Aorta (tissue), 5 donors: ENCODE results near the gene MEGF10. TPM values are rescaled to one million over a fixed set of nuclear protein-coding genes. Genes with fewer than 3 reads are reported as not detected.
A peak's percentile ranks its signal among the peaks of the same experiment; 100 is the strongest.
"Not testable (repeated sequence)": the region's sequence is repeated elsewhere in the genome, so short reads cannot be mapped to it uniquely, and the experiment has no call there.

ENCODE experiments used
- ATAC-seq: fragments of 200-7000 bp; cut with Tn5 transposase; one replicate; pipeline ENCODE4 v1.9.1; 2022; ENCODE audit warnings: moderate library complexity; ENCODE audit not compliant: low FRiP score
- DNase-seq, 2 donors: peaks; one replicate each; pipeline ENCODE4 v3.0.0-alpha.2; 2020
- H3K27ac ChIP-seq, 2 donors: one replicate each; pipeline ENCODE4 v1.5.1; 2013; ENCODE audit warnings: low read length in 2 of 2, mild to moderate bottlenecking in 2 of 2, moderate library complexity in 2 of 2, control low read depth in 1 of 2, inconsistent platforms in 1 of 2, low read depth in 1 of 2
- H3K27me3 ChIP-seq, 2 donors: one replicate each; pipeline ENCODE4 v1.6.1; 2013; ENCODE audit warnings: control low read depth in 1 of 2, low read length in 1 of 2, mild to moderate bottlenecking in 1 of 2, moderate library complexity in 1 of 2; ENCODE audit not compliant: insufficient read depth in 2 of 2, control insufficient read depth in 1 of 2
- H3K36me3 ChIP-seq, 2 donors: one replicate each; pipeline ENCODE4 v1.6.1; 2013; ENCODE audit warnings: control low read depth in 1 of 2, low read length in 1 of 2, mild to moderate bottlenecking in 1 of 2; ENCODE audit not compliant: insufficient read depth in 2 of 2, control insufficient read depth in 1 of 2
- H3K4me1 ChIP-seq, 2 donors: one replicate each; pipeline ENCODE4 v1.6.1; 2013; ENCODE audit warnings: low read length in 2 of 2, control low read depth in 1 of 2, mild to moderate bottlenecking in 1 of 2, moderate library complexity in 1 of 2; ENCODE audit not compliant: insufficient read depth in 2 of 2, control insufficient read depth in 1 of 2
- H3K4me3 ChIP-seq, 2 donors: one replicate each; pipeline ENCODE4 v1.5.1; 2013; ENCODE audit warnings: low read length in 2 of 2, control low read depth in 1 of 2, mild to moderate bottlenecking in 1 of 2
- H3K9me3 ChIP-seq: one replicate; pipeline ENCODE4 v1.6.1; 2013; ENCODE audit warnings: mild to moderate bottlenecking, low read length; ENCODE audit not compliant: control insufficient read depth
- WGBS, 2 donors: extraction: QIAGEN DNeasy Blood & Tissue Kit; methylation state at CpG; one replicate each; pipeline ENCODE4 v1.1.7; 2013; 5-methylcytosine and 5-hydroxymethylcytosine counted together
- intact Hi-C, 2 donors: fragments of 100-400 bp; cut with DNase I; formaldehyde crosslinking; loops; one replicate each; pipeline versions ENCODE4 v1.14.2 to v1.15.0; 2022
- long read RNA-seq, 2 donors: library from polyadenylated mRNA; unstranded; transcript quantifications; one replicate each; pipeline ENCODE4 v2.0.0, GENCODE V29; 2020 to 2021
- polyA plus RNA-seq, 2 donors: library from polyadenylated mRNA; stranded (reverse); fragments of 200-250 nt; gene quantifications; one replicate each; pipeline ENCODE4 v1.2.3, GENCODE V29; 2013
- total RNA-seq, 2 donors: library from RNA; stranded (reverse); fragmentation: NEBNext Ultra II Directional; extraction: Animal tissue kit (Norgen Biotek cat#: 25700); gene quantifications; one replicate each; pipeline ENCODE4 v1.2.1, GENCODE V29; 2021
- donor health status: healthy with polysubstance abuse.
- donor health status: Bipolar disorder and iron deficiency.
- donor health status: DM: no; HTN: no; CAD: no.
- donor health status: DM: no; HTN: no; CAD: no.
- donor health status: DM: yes; HTN: yes; CAD: no.

Gene MEGF10
- total RNA-seq (under 1 TPM; 0.52 to 0.72 TPM), polyA plus RNA-seq (under 1 TPM in 1 of 2 donors, not detected in 1; 0.05 TPM)
- long read RNA-seq, donor 1, result 0 reads
- long read RNA-seq, donor 2, result 0 reads

- 1 to 2% methylated on average over 61 of the region's 61 CpGs for WGBS, 2 donors
- peak; percentile 38 to 74 for DNase-seq
- no peaks in the 10 kb centered on the region for H3K9me3 ChIP-seq
- no peaks in the 10 kb centered on the region for H3K4me1 ChIP-seq
- no peaks in the 10 kb centered on the region for H3K36me3 ChIP-seq
- intact Hi-C loops, result no loop called here
- no peaks in the 10 kb centered on the region for H3K27me3 ChIP-seq
- H3K4me3 ChIP-seq, result no peak within 1 kb of the TSS
- ATAC-seq, result peak; percentile 33
- no peak within 1 kb of the TSS for H3K27ac ChIP-seq
Observed at GRCh38 chr5:127290019-127290945, at the start of gene MEGF10. Gene MEGF10, plus strand, starts transcription at chr5:127290796. Its CDS starts 40,513 bp downstream, at chr5:127331309.

GRCh38 chr5:127243011-127243410 is 47.6 kb upstream of the MEGF10 start:
- DNase-seq (no peak), ATAC-seq (no peak)
- Histone ChIP-seq H3K4me1 (no peaks in the 10 kb centered on the region), H3K36me3 (no peaks in the 10 kb centered on the region), H3K27me3 (peaks cover 0 to 1% of the 10 kb centered on the region in 2 donors), H3K9me3 (peaks cover 2% of the 10 kb centered on the region), H3K4me3 (no peak overlapping the region), H3K27ac (no peak overlapping the region)
- WGBS, 2 donors, result 2 to 3% methylated on average over 1 of the region's 1 CpG
- intact Hi-C loops, result no loop called here

- H3K9me3 ChIP-seq, result peaks cover 2% of the 10 kb centered on the region
- DNase-seq, result no peak
- no peak overlapping the region for H3K27ac ChIP-seq
- no peak overlapping the region for H3K4me3 ChIP-seq
- no peak for ATAC-seq
- no peaks in the 10 kb centered on the region for H3K4me1 ChIP-seq
- WGBS, 2 donors, result 93 to 95% methylated on average over 3 of the region's 3 CpGs
- no peaks in the 10 kb centered on the region for H3K27me3 ChIP-seq
- no peaks in the 10 kb centered on the region for H3K36me3 ChIP-seq
- intact Hi-C loops, result no loop called here
Observed at GRCh38 chr5:127254729-127255284, 35.8 kb upstream of the MEGF10 start.

- 69 to 74% methylated on average over 2 of the region's 2 CpGs for WGBS, 2 donors
- intact Hi-C loops, result no loop called here
Observed at GRCh38 chr5:127256886-127257597, 33.6 kb upstream of the MEGF10 start.

GRCh38 chr5:127260686-127261085 is 29.9 kb upstream of the MEGF10 start:
- ATAC-seq (no peak), DNase-seq (no peak)
- Histone ChIP-seq H3K36me3 (no peaks in the 10 kb centered on the region), H3K4me1 (no peaks in the 10 kb centered on the region), H3K4me3 (no peak overlapping the region), H3K27ac (no peak overlapping the region), H3K9me3 (peaks cover 1% of the 10 kb centered on the region), H3K27me3 (no peaks in the 10 kb centered on the region)
- WGBS, 2 donors, result 77 to 79% methylated on average over 3 of the region's 3 CpGs
- intact Hi-C loops, result no loop called here

More at GRCh38 chr5:127256886-127257597, 33.6 kb upstream of the MEGF10 start:
- DNase-seq (no peak), ATAC-seq (no peak)
- H3K9me3 ChIP-seq, result peaks cover 1% of the 10 kb centered on the region
- no peaks in the 10 kb centered on the region for H3K4me1 ChIP-seq
- no peaks in the 10 kb centered on the region for H3K36me3 ChIP-seq
- H3K27me3 ChIP-seq, result no peaks in the 10 kb centered on the region
- H3K4me3 ChIP-seq, result no peak overlapping the region
- no peak overlapping the region for H3K27ac ChIP-seq

- 96% methylated on average over 1 of the region's 1 CpG; no CpG with 5 or more reads in 1 of the 2 donors for WGBS, 2 donors
- H3K27ac ChIP-seq, H3K9me3 ChIP-seq, ATAC-seq, H3K4me1 ChIP-seq, DNase-seq, H3K36me3 ChIP-seq, H3K27me3 ChIP-seq, intact Hi-C loops, H3K4me3 ChIP-seq: not testable (repeated sequence)
Observed at GRCh38 chr5:127265473-127265872, 25.1 kb upstream of the MEGF10 start.

- H3K27me3 ChIP-seq, H3K4me1 ChIP-seq, H3K9me3 ChIP-seq, H3K4me3 ChIP-seq, H3K27ac ChIP-seq, H3K36me3 ChIP-seq, DNase-seq, ATAC-seq, intact Hi-C loops: not testable (repeated sequence)
- WGBS, 2 donors, result 44 to 47% methylated on average over 9 of the region's 9 CpGs
Observed at GRCh38 chr5:127268342-127268741, 22.3 kb upstream of the MEGF10 start.

- ATAC-seq, H3K27ac ChIP-seq, H3K27me3 ChIP-seq, intact Hi-C loops, H3K9me3 ChIP-seq, H3K4me3 ChIP-seq, DNase-seq, H3K36me3 ChIP-seq, H3K4me1 ChIP-seq: not testable (repeated sequence)
- 93 to 95% methylated on average over 4 of the region's 4 CpGs for WGBS, 2 donors
Observed at GRCh38 chr5:127270713-127271112, 19.9 kb upstream of the MEGF10 start.
